OCI-M2 (cell line): ENCODE data around the gene PCDHGC5.

ENCODE experiments used
- DNase-seq: peaks from one replicate; lab custom pipeline; 2025; ENCODE audit not compliant: unreplicated experiment; lab: John Stamatoyannopoulos, UW

PCDHGC5 gene

GRCh38 chr5:141528291-141528984 lies 39.6 kb downstream of the PCDHGC5 start:
- DNase-seq = no peak

DNA sequence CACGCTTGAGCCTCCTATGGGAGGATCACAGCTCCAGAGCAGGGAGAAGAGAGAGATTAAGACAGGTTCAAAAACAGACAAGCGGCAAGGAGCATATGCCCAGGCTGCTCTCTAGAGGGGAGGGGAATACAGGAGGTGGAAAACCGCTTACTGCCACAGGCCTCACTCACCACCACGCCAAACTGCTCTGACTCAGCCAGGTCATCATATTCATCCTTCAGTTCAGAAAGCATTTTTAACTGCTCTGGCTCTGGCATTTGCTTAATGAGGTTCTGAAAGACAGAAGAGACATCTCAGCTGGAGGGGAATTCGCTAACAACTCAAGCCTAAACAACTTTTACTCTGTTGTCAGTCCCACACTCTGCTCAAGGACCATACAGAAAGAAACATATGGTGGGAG lies 40.1 kb downstream of the PCDHGC5 start:
- no peak for DNase-seq

GRCh38 chr5:141529873-141530272 lies 41.0 kb downstream of the PCDHGC5 start:
- no peak for DNase-seq

DNA sequence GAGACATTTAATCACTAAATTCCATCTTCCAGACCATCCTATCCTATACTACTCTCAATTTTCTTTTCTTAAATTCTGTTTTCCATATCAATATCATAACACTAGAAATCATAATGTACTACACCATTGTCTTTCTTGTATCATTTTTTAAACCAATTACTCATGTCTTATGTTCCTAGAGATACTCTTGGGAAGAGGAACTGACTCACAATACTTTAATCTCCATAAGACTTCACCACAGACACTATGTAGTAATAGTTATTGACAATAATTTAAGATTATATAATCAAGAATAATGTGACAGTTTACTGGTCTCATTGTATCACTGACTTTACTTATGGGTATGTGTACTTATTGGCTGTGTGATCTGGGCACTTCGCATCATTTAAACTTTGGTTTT lies 43.8 kb downstream of the PCDHGC5 start:
- no peak for DNase-seq

DNA sequence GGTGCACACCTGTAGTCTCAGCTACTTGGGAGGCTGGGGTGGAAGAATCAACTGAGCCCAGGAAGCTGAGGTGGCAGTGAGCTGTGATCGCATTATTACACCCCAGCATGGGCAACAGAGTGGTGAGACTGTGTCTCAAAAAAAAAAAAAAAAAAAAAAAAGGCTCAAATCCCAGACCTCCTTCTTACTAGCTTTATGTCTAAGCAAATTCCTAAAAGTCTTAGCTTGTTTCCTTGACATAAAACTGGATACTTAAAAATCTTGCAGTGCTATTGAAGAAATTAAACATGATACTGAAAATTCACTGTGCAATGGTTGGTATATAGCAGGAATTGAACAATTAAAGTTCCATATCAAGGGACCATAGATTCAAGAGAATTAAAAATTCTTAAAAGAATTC lies 45.0 kb downstream of the PCDHGC5 start:
- no peak for DNase-seq

DNA sequence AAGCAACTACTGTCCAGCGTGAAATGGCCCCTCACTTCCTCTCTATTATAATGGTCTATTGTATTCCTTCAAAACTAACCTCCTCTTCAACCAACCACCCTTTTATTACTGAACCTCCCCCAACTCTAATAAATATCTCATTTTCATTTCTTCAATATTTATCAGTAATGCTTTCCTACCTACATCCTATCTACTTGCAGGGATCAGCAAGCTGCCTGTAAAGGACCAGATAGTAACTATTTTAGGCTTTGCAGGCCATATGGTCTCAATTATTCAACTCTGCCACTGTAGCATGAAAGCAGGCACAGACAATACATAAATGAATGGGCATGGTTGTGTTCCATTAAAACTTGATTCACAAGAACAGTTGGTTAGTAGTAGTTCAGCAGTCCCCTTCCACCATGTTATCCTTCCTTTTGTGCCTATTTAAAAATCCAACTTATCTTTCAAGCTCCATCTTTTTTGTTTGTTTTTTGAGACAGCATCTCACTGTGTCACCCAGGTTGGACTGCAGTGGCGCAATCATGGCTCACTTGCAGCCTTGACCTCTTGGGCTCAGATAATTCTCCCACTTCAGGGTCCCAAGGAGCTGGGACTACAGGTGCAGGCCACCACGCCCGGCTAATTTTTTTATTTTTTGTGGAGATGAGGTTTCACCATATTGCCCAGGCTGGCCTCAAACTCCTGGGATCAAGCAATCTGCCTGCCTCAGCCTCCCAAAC lies 45.8 kb downstream of the PCDHGC5 start:
- no peak for DNase-seq
